ENCODE measurements around the gene PPY. TPM values are rescaled to one million over a fixed set of nuclear protein-coding genes. Genes with fewer than 3 reads are reported as not detected.

PPY gene
- total and polyA plus RNA-seq, 10 of the 15 experiments (the other 5 are each of a cell fraction or from before 2014, with no cell fraction given): 0.91 TPM; not detected in 9

- TF ChIP-seq ZBTB33 (IDR thresholded peaks at IDR 0.05): no peak
- TF ChIP-seq BHLHE40 (IDR thresholded peaks at IDR 0.05; ENCODE audit: borderline replicate concordance in 1 of 2, low read depth in 2 of 2, low read length in 1 of 2): no peak
- no peak for TF ChIP-seq CREB1 (IDR thresholded peaks at IDR 0.05; ENCODE audit: low read depth)
Observed at GRCh38 chr17:43935204-43935925, 6.9 kb downstream of the PPY start (continued).

- Histone ChIP-seq H3K4me2 (ENCODE audit: control insufficient read depth, insufficient read depth) (no peak overlapping the region), H4K20me1 (ENCODE audit: control insufficient read depth, insufficient read depth) (no peaks in the 10 kb centered on the region), H3K9me3 (replicated peaks; ENCODE audit: control insufficient read depth, insufficient read depth, low read length) (no peaks in the 10 kb centered on the region), H3K9ac (ENCODE audit: control insufficient read depth, insufficient read depth, low read length) (no peak overlapping the region), H2AFZ (ENCODE audit: control insufficient read depth, low read depth, low read length) (no peak overlapping the region), H3K27me3 (replicated peaks in 1 of 2; ENCODE audit: control insufficient read depth in 2 of 2, insufficient read depth in 2 of 2, low read length in 1 of 2) (no peaks in the 10 kb centered on the region), H3K79me2 (ENCODE audit: control insufficient read depth, insufficient read depth, low read length) (no peaks in the 10 kb centered on the region), H3K4me1 (ENCODE audit: control insufficient read depth, insufficient read depth, low read length) (no peaks in the 10 kb centered on the region), H3K27ac (ENCODE audit: control insufficient read depth, insufficient read depth) (no peak overlapping the region), H3K4me3 (no peak overlapping the region), H3K36me3 (ENCODE audit: control insufficient read depth in 2 of 2, insufficient read depth in 2 of 2, low read length in 1 of 2) (no peaks in the 10 kb centered on the region)
- no peak for FAIRE-seq
- CTCF ChIA-PET: no interaction called here
- in situ Hi-C loops (cut with MboI) (no loop called here), intact Hi-C loops (cut with micrococcal nuclease; ENCODE audit: unreplicated experiment) (no loop called here)
- no peak for ATAC-seq
- 14% methylated on average over 4 of the region's 4 CpGs for WGBS (ENCODE audit: insufficient coverage, insufficient replicate concordance, low lambda C conversion rate, missing lambda C conversion rate)
- DNase-seq (ENCODE audit: low read depth, low spot score): no peak
- RAD21 ChIA-PET (ENCODE audit: unreplicated experiment): no interaction called here
- SMC1A ChIA-PET (ENCODE audit: uncharacterized antibody, unreplicated experiment): no interaction called here
- no TSS peak for BruUV-seq (replicated peaks)
- POLR2A ChIA-PET: no interaction called here
- no peak for TF ChIP-seq MXI1 (IDR thresholded peaks at IDR 0.05; ENCODE audit: low read depth, low read length)
- TF ChIP-seq SIX5 (IDR thresholded peaks at IDR 0.05; ENCODE audit: low read depth, low read length, severe bottlenecking): no peak
- no peak for TF ChIP-seq CHD1 (IDR thresholded peaks at IDR 0.05; ENCODE audit: low read depth, low read length)
- TF ChIP-seq FOXK2 (IDR thresholded peaks at IDR 0.05): no peak
- TF ChIP-seq SUZ12 (IDR thresholded peaks at IDR 0.05; ENCODE audit: unreplicated experiment): no peak
- no peak for TF ChIP-seq NR2F1 (conservative IDR thresholded peaks at IDR 0.05)
- no peak for TF ChIP-seq ZNF274 (IDR thresholded peaks at IDR 0.05; ENCODE audit: insufficient read depth, insufficient read length)
- TF ChIP-seq STAT1 (conservative IDR thresholded peaks at IDR 0.05): no peak
- TF ChIP-seq ATF3 (IDR thresholded peaks at IDR 0.05; ENCODE audit: borderline replicate concordance, extremely low read depth, low read depth, low read length): no peak
- no peak for TF ChIP-seq SP1 (IDR thresholded peaks at IDR 0.05; ENCODE audit: low read depth, low read length)
- no peak for TF ChIP-seq STAT3 (IDR thresholded peaks at IDR 0.05; ENCODE audit: low read depth, low read length)
- no peak for TF ChIP-seq ZBTB40 (IDR thresholded peaks at IDR 0.05; ENCODE audit: borderline replicate concordance)
- TF ChIP-seq ATF2 (IDR thresholded peaks at IDR 0.05; ENCODE audit: low read length): no peak
Observed at GRCh38 chr17:43932923-43933322, 9.4 kb downstream of the PPY start.
